Effector CD8-positive, alpha-beta T cell (primary cell): ENCODE data around the gene TIGD6.
A peak's percentile ranks its signal among the peaks of the same experiment; 100 is the strongest.
"Not testable (repeated sequence)": the region's sequence is repeated elsewhere in the genome, so short reads cannot be mapped to it uniquely, and the experiment has no call there.

Source experiments
- DNase-seq: peaks from one replicate; lab custom pipeline; 2025; lab: John Stamatoyannopoulos, UW

The TIGD6 gene

GRCh38 chr5:149975409-149975808 lies 25.0 kb downstream of the TIGD6 start:
- no peak for DNase-seq

- DNase-seq: no peak
These were observed 31.1 kb downstream of the TIGD6 start for GRCh38 chr5:149969181-149969930.

GRCh38 chr5:149966946-149967345 lies 33.5 kb downstream of the TIGD6 start:
- no peak for DNase-seq

- no peak for DNase-seq
These were observed 36.7 kb downstream of the TIGD6 start for GRCh38 chr5:149963729-149964128.

GRCh38 chr5:149962601-149963300 lies 37.7 kb downstream of the TIGD6 start:
- DNase-seq: no peak

- no peak for DNase-seq
These were observed 38.5 kb downstream of the TIGD6 start for GRCh38 chr5:149961957-149962409.

GRCh38 chr5:149961186-149961685 lies 39.2 kb downstream of the TIGD6 start:
- DNase-seq: no peak

- peak; percentile 89 for DNase-seq
These were observed 39.9 kb downstream of the TIGD6 start, which contains the start of gene SLC26A2 for GRCh38 chr5:149960272-149961185. Gene SLC26A2 (plus strand): TSS chr5:149960758. CDS start chr5:149977653, 16,895 bp downstream.

- DNase-seq: no peak
These were observed 40.8 kb downstream of the TIGD6 start for GRCh38 chr5:149959406-149960236.

- DNase-seq: no peak
These were observed 42.6 kb downstream of the TIGD6 start for GRCh38 chr5:149957855-149958254.

GRCh38 chr5:149956685-149957084 lies 43.8 kb downstream of the TIGD6 start:
- DNase-seq: no peak

- no peak for DNase-seq
These were observed 45.7 kb downstream of the TIGD6 start for GRCh38 chr5:149954798-149955197.

- DNase-seq: no peak
These were observed 46.9 kb downstream of the TIGD6 start for GRCh38 chr5:149953436-149954121.

- no peak for DNase-seq
These were observed 49.2 kb downstream of the TIGD6 start for GRCh38 chr5:149951138-149951749.

- DNase-seq: no peak
These were observed 51.5 kb downstream of the TIGD6 start for GRCh38 chr5:149948993-149949392.

GRCh38 chr5:149946118-149946517 lies 54.3 kb downstream of the TIGD6 start:
- no peak for DNase-seq

- no peak for DNase-seq
These were observed 55.8 kb downstream of the TIGD6 start, which contains the start of gene PDE6A for GRCh38 chr5:149944666-149945065. Gene PDE6A (minus strand): TSS chr5:149944793. CDS start chr5:149944673, 120 bp downstream.

GRCh38 chr5:149943177-149943949 lies 57.1 kb downstream of the TIGD6 start:
- not testable (repeated sequence) for DNase-seq
